Fibroblast of the aortic adventitia (primary cell): ENCODE data around the gene SETD2. TPM values are rescaled to one million over a fixed set of nuclear protein-coding genes. Genes with fewer than 3 reads are reported as not detected.
A peak's percentile ranks its signal among the peaks of the same experiment; 100 is the strongest.
"Not testable (repeated sequence)": the region's sequence is repeated elsewhere in the genome, so short reads cannot be mapped to it uniquely, and the experiment has no call there.

Experiments used
- DNase-seq: peaks from one replicate; pipeline ENCODE4 v3.0.0-alpha.2; 2010; ENCODE audit warnings: low read depth
- H3K4me3 ChIP-seq: 2 replicates; pipeline ENCODE4 v1.5.1; 2011; ENCODE audit warnings: low read depth, mild to moderate bottlenecking, control low read depth, low read length, moderate library complexity
- CTCF ChIP-seq: IDR thresholded peaks from 2 replicates; pipeline ENCODE4 v1.5.1; 2011; ENCODE audit warnings: mild to moderate bottlenecking, low read length, control low read depth, inconsistent platforms; ENCODE audit not compliant: insufficient read depth
- total RNA-seq: library from RNA; depleted of rRNA; stranded (reverse); fragments of >200 nt; gene quantifications from 2 replicates; pipeline ENCODE4 v1.2.3, GENCODE V29; 2012; ENCODE audit warnings: low replicate concordance

SETD2 gene
- total RNA-seq, 1 donor, result 37.6 TPM

GRCh38 chr3:47079432-47079831 is 84.5 kb downstream of the SETD2 start:
- H3K4me3 ChIP-seq, result no peak overlapping the region
- TF ChIP-seq CTCF, result no peak
- no peak for DNase-seq

- no peak for TF ChIP-seq CTCF
- DNase-seq, result peak; percentile 14
- H3K4me3 ChIP-seq, result no peak overlapping the region
Observed at GRCh38 chr3:47073685-47074084, 90.2 kb downstream of the SETD2 start.

GRCh38 chr3:47070770-47071169 is 93.1 kb downstream of the SETD2 start:
- TF ChIP-seq CTCF, result no peak
- DNase-seq, result no peak
- H3K4me3 ChIP-seq, result no peak overlapping the region

GRCh38 chr3:47066259-47066658 is 97.7 kb downstream of the SETD2 start:
- DNase-seq, H3K4me3 ChIP-seq: not testable (repeated sequence)

GRCh38 chr3:47065681-47066080 is 98.2 kb downstream of the SETD2 start:
- no peak for TF ChIP-seq CTCF
- DNase-seq, result no peak
- H3K4me3 ChIP-seq, result no peak overlapping the region

DNA sequence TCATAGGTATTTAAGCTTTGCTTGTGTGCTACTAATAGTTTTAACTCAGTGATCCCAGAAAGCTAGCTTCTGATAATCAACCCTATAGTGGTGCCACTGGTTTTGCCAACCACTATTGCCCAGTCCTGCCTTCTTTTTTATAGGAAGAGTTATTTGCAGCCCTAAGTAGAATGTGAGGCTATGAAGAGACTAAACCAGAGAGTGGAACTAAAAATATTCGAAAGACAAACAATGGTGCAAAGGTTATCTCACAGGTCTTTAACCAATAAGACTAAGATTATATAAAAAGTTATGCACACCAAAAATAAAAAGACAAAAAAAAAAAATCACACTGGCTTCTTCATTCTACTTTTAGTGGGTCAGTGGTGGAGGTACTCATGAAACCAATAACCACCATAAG is 98.9 kb downstream of the SETD2 start:
- no peak for DNase-seq
- no peak overlapping the region for H3K4me3 ChIP-seq
- TF ChIP-seq CTCF, result no peak

- peak; percentile 22 for DNase-seq
- H3K4me3 ChIP-seq, result no peak overlapping the region
- TF ChIP-seq CTCF, result no peak
Observed at GRCh38 chr3:47057212-47057671, 106.7 kb downstream of the SETD2 start.
